ENCODE data around the gene CTNNBIP1.

Gene CTNNBIP1

GRCh38 chr1:9801909-9802308, 108.2 kb downstream of the CTNNBIP1 start:
- Histone ChIP-seq H3K4me3 (ENCODE audit: low read length) (no peak overlapping the region), H3K36me3 (ENCODE audit: control insufficient read depth, insufficient read depth, low read length) (no peaks in the 10 kb centered on the region), H3K9ac (ENCODE audit: low read length) (no peak overlapping the region), H3K4me1 (ENCODE audit: control insufficient read depth, insufficient read depth, low read length) (peaks cover 7% of the 10 kb centered on the region), H3K27me3 (ENCODE audit: control insufficient read depth, insufficient read depth, low read length) (no peaks in the 10 kb centered on the region), H3K9me3 (ENCODE audit: control insufficient read depth, low read length) (no peaks in the 10 kb centered on the region)

Data from mucosa of stomach (tissue), 1 donor.